Cardiac muscle cell (in vitro differentiated cells and primary cell): ENCODE data around the gene FBLN2. TPM values are rescaled to one million over a fixed set of nuclear protein-coding genes. Genes with fewer than 3 reads are reported as not detected.

Experiments used
- DNase-seq, 2 donors: peaks; one replicate each; pipeline versions ENCODE4 v3.0.0 to v3.0.0-alpha.2; 2010 to 2017; ENCODE audit warnings: low read depth in 1 of 2, low spot score in 1 of 2
- H3K27ac ChIP-seq: fragments of 200-600 bp; sonication (generic); 2 replicates; pipeline ENCODE4 v1.5.1; 2016
- H3K27me3 ChIP-seq: fragments of 200-600 bp; sonication (generic); 2 replicates; pipeline ENCODE4 v1.6.0; 2016; ENCODE audit warnings: control low read depth
- H3K36me3 ChIP-seq: fragments of 200-600 bp; sonication (generic); 2 replicates; pipeline ENCODE4 v1.5.1; 2016; ENCODE audit warnings: control low read depth
- H3K4me1 ChIP-seq: fragments of 200-600 bp; sonication (generic); 2 replicates; pipeline ENCODE4 v1.8.1; 2017; ENCODE audit warnings: low read depth, mild to moderate bottlenecking, mixed run types
- H3K4me3 ChIP-seq: fragments of 200-600 bp; sonication (generic); 2 replicates; pipeline ENCODE4 v1.5.1; 2016; ENCODE audit warnings: mild to moderate bottlenecking
- H3K9me3 ChIP-seq: fragments of 200-600 bp; sonication (generic); 2 replicates; pipeline ENCODE4 v1.5.1; 2017; ENCODE audit warnings: low read depth, mild to moderate bottlenecking, control low read depth
- CTCF ChIP-seq: IDR thresholded peaks from 2 replicates; pipeline ENCODE4 v1.5.1; 2012; ENCODE audit warnings: low read depth, mild to moderate bottlenecking, low read length
- polyA plus RNA-seq: library from polyadenylated mRNA; unstranded; fragments of >200 nt; fragmentation: Nextera tagmentation; extraction: Ambion mirVana; gene quantifications from 2 replicates; pipeline ENCODE4 v1.2.1, GENCODE V29; 2016
- total RNA-seq: library from RNA; depleted of rRNA; stranded (reverse); fragments of >200 nt; gene quantifications from 2 replicates; pipeline ENCODE4 v1.2.3, GENCODE V29; 2016

Gene FBLN2
- total and polyA plus RNA-seq, 2 experiments from 2014 or later, result 19.3 to 42.4 TPM

- H3K4me1 ChIP-seq, result peaks cover 33% of the 10 kb centered on the region
- no peak overlapping the region for H3K4me3 ChIP-seq
- no peaks in the 10 kb centered on the region for H3K9me3 ChIP-seq
- no peaks in the 10 kb centered on the region for H3K27me3 ChIP-seq
- DNase-seq, result no peak
- H3K27ac ChIP-seq, result no peak overlapping the region
- TF ChIP-seq CTCF, result no peak
- H3K36me3 ChIP-seq, result no peaks in the 10 kb centered on the region
These were observed 85.7 kb downstream of the FBLN2 start for GRCh38 chr3:13634615-13635014.

GRCh38 chr3:13636186-13636585 lies 87.3 kb downstream of the FBLN2 start:
- Histone ChIP-seq H3K27ac (no peak overlapping the region), H3K9me3 (no peaks in the 10 kb centered on the region), H3K27me3 (no peaks in the 10 kb centered on the region), H3K4me3 (no peak overlapping the region), H3K36me3 (no peaks in the 10 kb centered on the region), H3K4me1 (peaks cover 33% of the 10 kb centered on the region)
- no peak for DNase-seq
- no peak for TF ChIP-seq CTCF

- TF ChIP-seq CTCF, result no peak
- no peak overlapping the region for H3K27ac ChIP-seq
- peak in 1 of 2 donors; percentile 75 for DNase-seq
- H3K4me1 ChIP-seq, result peaks cover 33% of the 10 kb centered on the region
- no peaks in the 10 kb centered on the region for H3K27me3 ChIP-seq
- H3K4me3 ChIP-seq, result no peak overlapping the region
- H3K9me3 ChIP-seq, result no peaks in the 10 kb centered on the region
- H3K36me3 ChIP-seq, result no peaks in the 10 kb centered on the region
These were observed 87.9 kb downstream of the FBLN2 start for GRCh38 chr3:13636874-13637273.

- no peak for TF ChIP-seq CTCF
- H3K27ac ChIP-seq, result no peak overlapping the region
- H3K4me1 ChIP-seq, result peaks cover 33% of the 10 kb centered on the region
- no peaks in the 10 kb centered on the region for H3K36me3 ChIP-seq
- no peaks in the 10 kb centered on the region for H3K27me3 ChIP-seq
- no peak for DNase-seq
- H3K9me3 ChIP-seq, result no peaks in the 10 kb centered on the region
- H3K4me3 ChIP-seq, result no peak overlapping the region
These were observed 88.5 kb downstream of the FBLN2 start for GRCh38 chr3:13637311-13637891.

- Histone ChIP-seq H3K4me3 (no peak overlapping the region), H3K36me3 (no peaks in the 10 kb centered on the region), H3K27me3 (no peaks in the 10 kb centered on the region), H3K9me3 (no peaks in the 10 kb centered on the region), H3K27ac (no peak overlapping the region), H3K4me1 (peaks cover 32% of the 10 kb centered on the region)
- TF ChIP-seq CTCF, result no peak
- DNase-seq, result no peak
These were observed 89.0 kb downstream of the FBLN2 start for GRCh38 chr3:13637953-13638352.

- H3K9me3 ChIP-seq, result no peaks in the 10 kb centered on the region
- no peak overlapping the region for H3K27ac ChIP-seq
- H3K27me3 ChIP-seq, result no peaks in the 10 kb centered on the region
- DNase-seq, result no peak
- peaks cover 26% of the 10 kb centered on the region for H3K4me1 ChIP-seq
- H3K4me3 ChIP-seq, result no peak overlapping the region
- no peaks in the 10 kb centered on the region for H3K36me3 ChIP-seq
- TF ChIP-seq CTCF, result no peak
These were observed 90.0 kb downstream of the FBLN2 start for GRCh38 chr3:13638927-13639326.
